Measurements from ENCODE around the gene TMEM39A. TPM values are rescaled to one million over a fixed set of nuclear protein-coding genes. Genes with fewer than 3 reads are reported as not detected.
A peak's percentile ranks its signal among the peaks of the same experiment; 100 is the strongest.

TMEM39A gene
- total RNA-seq, 1 donor from 2014 or later: 48.2 TPM

DNA sequence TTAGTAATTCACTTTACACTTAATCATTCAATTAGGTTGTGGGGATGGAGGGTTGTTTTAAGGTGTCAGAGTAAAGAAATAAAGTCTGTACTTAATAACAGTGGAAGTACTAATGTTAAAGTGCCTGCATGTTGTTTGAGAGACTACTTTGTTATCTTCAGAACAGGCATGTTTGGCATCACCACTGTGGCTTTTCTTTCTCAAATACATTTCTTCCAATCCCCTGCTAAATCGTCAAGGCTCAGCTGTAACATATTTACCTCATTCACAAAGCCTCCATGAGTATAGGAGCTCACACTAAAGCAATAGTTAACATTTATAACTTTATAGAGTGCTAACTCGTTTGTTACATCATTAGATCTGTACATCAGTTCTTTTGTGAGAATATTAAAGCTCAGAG, 37.5 kb upstream of the TMEM39A start:
- H3K27ac ChIP-seq: no peak overlapping the region
- TF ChIP-seq, protein P1, sequence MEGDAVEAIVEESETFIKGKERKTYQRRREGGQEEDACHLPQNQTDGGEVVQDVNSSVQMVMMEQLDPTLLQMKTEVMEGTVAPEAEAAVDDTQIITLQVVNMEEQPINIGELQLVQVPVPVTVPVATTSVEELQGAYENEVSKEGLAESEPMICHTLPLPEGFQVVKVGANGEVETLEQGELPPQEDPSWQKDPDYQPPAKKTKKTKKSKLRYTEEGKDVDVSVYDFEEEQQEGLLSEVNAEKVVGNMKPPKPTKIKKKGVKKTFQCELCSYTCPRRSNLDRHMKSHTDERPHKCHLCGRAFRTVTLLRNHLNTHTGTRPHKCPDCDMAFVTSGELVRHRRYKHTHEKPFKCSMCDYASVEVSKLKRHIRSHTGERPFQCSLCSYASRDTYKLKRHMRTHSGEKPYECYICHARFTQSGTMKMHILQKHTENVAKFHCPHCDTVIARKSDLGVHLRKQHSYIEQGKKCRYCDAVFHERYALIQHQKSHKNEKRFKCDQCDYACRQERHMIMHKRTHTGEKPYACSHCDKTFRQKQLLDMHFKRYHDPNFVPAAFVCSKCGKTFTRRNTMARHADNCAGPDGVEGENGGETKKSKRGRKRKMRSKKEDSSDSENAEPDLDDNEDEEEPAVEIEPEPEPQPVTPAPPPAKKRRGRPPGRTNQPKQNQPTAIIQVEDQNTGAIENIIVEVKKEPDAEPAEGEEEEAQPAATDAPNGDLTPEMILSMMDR (IDR thresholded peaks at IDR 0.05): no peak
- intact Hi-C loops (cut with DNase I): no loop called here
- peaks cover 25% of the 10 kb centered on the region for H3K4me1 ChIP-seq
- no peak for DNase-seq
- no peaks in the 10 kb centered on the region for H3K27me3 ChIP-seq
- no peaks in the 10 kb centered on the region for H3K9me3 ChIP-seq
- peaks cover 25% of the 10 kb centered on the region for H3K36me3 ChIP-seq
- no peak for ATAC-seq
- peak overlapping the region; percentile 6 for H3K4me3 ChIP-seq

DNA sequence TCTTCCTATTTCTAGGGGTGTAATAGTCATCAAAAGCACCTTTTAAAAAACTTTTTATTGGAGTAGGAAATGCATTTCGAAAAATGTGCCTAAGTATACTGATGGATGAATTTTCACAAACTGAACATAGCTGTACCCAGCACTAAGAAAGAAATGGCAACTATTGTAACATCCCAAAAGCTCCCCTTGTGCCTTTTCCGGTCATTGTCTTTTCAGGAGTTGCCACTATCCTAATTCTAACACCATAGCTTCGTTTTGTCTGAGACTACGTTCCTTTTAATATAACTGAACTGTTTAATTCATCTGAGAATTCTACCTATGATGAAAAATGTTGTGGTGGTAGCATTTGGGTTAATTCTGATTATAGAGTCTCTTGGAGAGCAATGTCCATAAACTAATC, 36.9 kb upstream of the TMEM39A start:
- Histone ChIP-seq H3K9me3 (no peaks in the 10 kb centered on the region), H3K4me1 (peaks cover 25% of the 10 kb centered on the region), H3K27me3 (no peaks in the 10 kb centered on the region), H3K4me3 (peak overlapping the region; percentile 91), H3K27ac (no peak overlapping the region), H3K36me3 (peaks cover 19% of the 10 kb centered on the region)
- intact Hi-C loops (cut with DNase I): no loop called here
- TF ChIP-seq, protein P1 (IDR thresholded peaks at IDR 0.05): no peak
- ATAC-seq (no peak), DNase-seq (no peak)

DNA sequence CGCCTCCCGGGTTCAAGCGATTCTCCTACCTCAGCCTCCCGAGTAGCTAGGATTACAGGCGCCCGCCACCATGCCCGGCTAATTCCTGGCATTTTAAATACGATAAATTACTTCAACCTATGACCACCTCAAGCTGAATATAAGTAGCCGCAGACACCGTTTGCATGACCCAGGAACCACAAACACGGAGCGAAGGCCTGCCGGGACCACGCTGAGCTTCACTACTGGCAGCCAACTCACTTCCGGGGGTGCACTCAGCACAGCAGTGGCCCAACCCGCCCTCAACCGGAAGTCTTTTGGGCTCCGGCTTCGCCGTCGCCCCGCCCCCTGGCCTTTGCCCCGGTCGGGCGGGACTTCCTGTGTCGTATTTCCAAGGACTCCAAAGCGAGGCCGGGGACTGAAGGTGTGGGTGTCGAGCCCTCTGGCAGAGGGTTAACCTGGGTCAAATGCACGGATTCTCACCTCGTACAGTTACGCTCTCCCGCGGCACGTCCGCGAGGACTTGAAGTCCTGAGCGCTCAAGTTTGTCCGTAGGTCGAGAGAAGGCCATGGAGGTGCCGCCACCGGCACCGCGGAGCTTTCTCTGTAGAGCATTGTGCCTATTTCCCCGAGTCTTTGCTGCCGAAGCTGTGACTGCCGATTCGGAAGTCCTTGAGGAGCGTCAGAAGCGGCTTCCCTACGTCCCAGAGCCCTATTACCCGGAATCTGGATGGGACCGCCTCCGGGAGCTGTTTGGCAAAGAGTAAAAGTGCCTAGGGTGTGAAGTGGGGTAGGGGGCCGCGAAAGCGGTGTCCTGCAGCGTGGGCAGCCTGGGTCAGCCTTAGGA, 35.0 kb upstream of the TMEM39A start, which contains the start of gene TIMMDC1:
Gene TIMMDC1 (plus strand): TSS at position 362 of the 826 bp plus-strand sequence. CDS start 187 bp downstream, at position 549.
- intact Hi-C loops (cut with DNase I): no loop called here
- Histone ChIP-seq H3K9me3 (no peaks in the 10 kb centered on the region), H3K27ac (peak within 1 kb of the TSS; percentile 97), H3K27me3 (no peaks in the 10 kb centered on the region), H3K4me3 (peak within 1 kb of the TSS; percentile 91), H3K4me1 (peaks cover 25% of the 10 kb centered on the region), H3K36me3 (peaks cover 1% of the 10 kb centered on the region)
- peak; percentile 99 for ATAC-seq
- peak; percentile 98 for DNase-seq
- TF ChIP-seq, protein P1 (IDR thresholded peaks at IDR 0.05): no peak

DNA sequence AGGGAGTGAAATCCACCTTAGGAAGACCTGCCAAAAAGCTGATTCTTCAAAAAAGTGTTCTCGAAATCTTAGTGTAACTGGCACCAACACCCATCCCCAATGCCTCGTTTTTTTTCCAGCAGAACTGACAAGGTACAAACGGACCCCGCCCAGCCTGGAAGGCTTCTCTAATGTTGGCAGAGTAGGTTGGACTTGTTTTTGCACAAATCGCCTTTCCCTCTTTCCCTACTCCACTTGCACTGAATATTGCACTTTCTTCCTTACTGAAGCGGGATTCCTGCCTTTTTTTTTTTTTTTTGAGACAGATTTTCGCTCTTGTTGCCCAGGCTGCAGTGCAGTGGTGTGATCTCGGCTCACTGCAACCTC, 34.4 kb upstream of the TMEM39A start:
- ATAC-seq (no peak), DNase-seq (no peak)
- Histone ChIP-seq H3K9me3 (no peaks in the 10 kb centered on the region), H3K27ac (peak overlapping the region; percentile 97), H3K4me1 (peaks cover 25% of the 10 kb centered on the region), H3K4me3 (peak overlapping the region; percentile 91), H3K27me3 (no peaks in the 10 kb centered on the region), H3K36me3 (no peaks in the 10 kb centered on the region)
- TF ChIP-seq, protein P1 (IDR thresholded peaks at IDR 0.05): no peak
- intact Hi-C loops (cut with DNase I): no loop called here

DNA sequence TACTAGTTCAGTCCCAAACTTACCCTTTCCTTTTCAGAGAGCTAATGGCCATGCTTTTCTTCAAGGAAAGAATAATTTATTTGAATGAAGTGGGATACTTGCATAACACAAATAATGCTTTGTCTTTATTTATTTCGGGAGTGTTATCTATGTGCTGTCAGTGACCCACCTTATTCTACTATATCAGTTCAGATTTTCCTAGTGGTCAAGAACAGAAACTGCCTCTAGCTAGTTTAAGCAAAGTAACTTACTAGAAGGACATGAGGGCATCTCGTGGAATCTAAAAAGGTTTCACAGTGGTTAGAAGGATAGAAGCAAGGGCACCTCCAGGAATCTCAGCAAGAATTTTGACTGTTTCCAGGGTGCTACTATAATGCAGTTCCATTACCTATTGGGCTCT, 31.2 kb upstream of the TMEM39A start:
- H3K27ac ChIP-seq: no peak overlapping the region
- TF ChIP-seq, protein P1 (IDR thresholded peaks at IDR 0.05): no peak
- H3K27me3 ChIP-seq: no peaks in the 10 kb centered on the region
- H3K4me1 ChIP-seq: peaks cover 6% of the 10 kb centered on the region
- DNase-seq (no peak), ATAC-seq (no peak)
- H3K36me3 ChIP-seq: peaks cover 7% of the 10 kb centered on the region
- no peak overlapping the region for H3K4me3 ChIP-seq
- intact Hi-C loops (cut with DNase I): no loop called here
- H3K9me3 ChIP-seq: no peaks in the 10 kb centered on the region

Measured in upper lobe of right lung (tissue), 1 donor.